ENCODE data around the gene ITPR3. TPM values are rescaled to one million over a fixed set of nuclear protein-coding genes. Genes with fewer than 3 reads are reported as not detected.

ITPR3 gene
- total RNA-seq, 1 experiment from 2014 or later = 103 TPM

GRCh38 chr6:33714385-33715040, 93.4 kb downstream of the ITPR3 start:
- Histone ChIP-seq H3K9ac (ENCODE audit: low read length) (no peak overlapping the region), H3K4me1 (ENCODE audit: control insufficient read depth in 1 of 2, insufficient read depth in 2 of 2, low read length in 2 of 2) (peaks cover 27 to 46% of the 10 kb centered on the region in 2 experiments), H3K9me3 (ENCODE audit: control insufficient read depth in 1 of 2, insufficient read depth in 1 of 2, low read depth in 1 of 2, low read length in 2 of 2) (no peaks in the 10 kb centered on the region), H2AFZ (ENCODE audit: low read depth, low read length, poor library complexity, severe bottlenecking) (no peak overlapping the region), H3K79me2 (ENCODE audit: insufficient read depth, low read length) (peaks cover 17% of the 10 kb centered on the region), H4K20me1 (ENCODE audit: insufficient read depth) (no peaks in the 10 kb centered on the region), H3K9me2 (ENCODE audit: insufficient read depth) (no peaks in the 10 kb centered on the region), H3K4me2 (ENCODE audit: low read length) (no peak overlapping the region), H3K36me3 (ENCODE audit: control insufficient read depth in 1 of 2, insufficient read depth in 2 of 2, low read length in 2 of 2) (peaks cover 0 to 10% of the 10 kb centered on the region in 2 experiments; a peak in 2 of 4 replicates), H3K27me3 (ENCODE audit: insufficient read depth, low read length) (no peaks in the 10 kb centered on the region), H3K4me3 (replicated peaks in 1 of 2; ENCODE audit: low read depth in 1 of 2, low read length in 2 of 2) (no peak overlapping the region), H3K27ac (ENCODE audit: low read depth, low read length) (no peak overlapping the region)
- CTCF ChIA-PET = interaction anchor here (1.1 kb wide), 1 partner anchor 59 kb away, joined by 3 read pairs; no protein-coding TSS in a partner anchor
- RAD21 ChIA-PET (ENCODE audit: low non-redundant PET in 1 of 2, low total read pairs in 2 of 2, uncharacterized antibody in 2 of 2, unreplicated experiment in 2 of 2) = no interaction called here
- intact Hi-C loops (cut with micrococcal nuclease) = no loop called here
- DNase-seq (ENCODE audit: low read depth, low spot score) (no peak), ATAC-seq (no peak)
- POLR2A ChIA-PET = no interaction called here
- TF ChIP-seq CBX3 (IDR thresholded peaks at IDR 0.05; ENCODE audit: low read depth) = no peak
- TF ChIP-seq POLR2A (IDR thresholded peaks at IDR 0.05; ENCODE audit: borderline replicate concordance, extremely low read depth, insufficient read depth, insufficient read length) = no peak
- no peak for TF ChIP-seq YY1 (IDR thresholded peaks at IDR 0.05; ENCODE audit: extremely low read depth, insufficient replicate concordance, low read depth, low read length)
- no peak for TF ChIP-seq EGR1 (IDR thresholded peaks at IDR 0.05; ENCODE audit: low read depth)
- TF ChIP-seq, protein P1, sequence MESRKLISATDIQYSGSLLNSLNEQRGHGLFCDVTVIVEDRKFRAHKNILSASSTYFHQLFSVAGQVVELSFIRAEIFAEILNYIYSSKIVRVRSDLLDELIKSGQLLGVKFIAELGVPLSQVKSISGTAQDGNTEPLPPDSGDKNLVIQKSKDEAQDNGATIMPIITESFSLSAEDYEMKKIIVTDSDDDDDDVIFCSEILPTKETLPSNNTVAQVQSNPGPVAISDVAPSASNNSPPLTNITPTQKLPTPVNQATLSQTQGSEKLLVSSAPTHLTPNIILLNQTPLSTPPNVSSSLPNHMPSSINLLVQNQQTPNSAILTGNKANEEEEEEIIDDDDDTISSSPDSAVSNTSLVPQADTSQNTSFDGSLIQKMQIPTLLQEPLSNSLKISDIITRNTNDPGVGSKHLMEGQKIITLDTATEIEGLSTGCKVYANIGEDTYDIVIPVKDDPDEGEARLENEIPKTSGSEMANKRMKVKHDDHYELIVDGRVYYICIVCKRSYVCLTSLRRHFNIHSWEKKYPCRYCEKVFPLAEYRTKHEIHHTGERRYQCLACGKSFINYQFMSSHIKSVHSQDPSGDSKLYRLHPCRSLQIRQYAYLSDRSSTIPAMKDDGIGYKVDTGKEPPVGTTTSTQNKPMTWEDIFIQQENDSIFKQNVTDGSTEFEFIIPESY (IDR thresholded peaks at IDR 0.05; ENCODE audit: extremely low read depth, insufficient replicate concordance, low read length) = no peak
- no peak for TF ChIP-seq ATF3 (IDR thresholded peaks at IDR 0.05)
- no peak for TF ChIP-seq SIN3A (IDR thresholded peaks at IDR 0.05; ENCODE audit: low read depth)
- TF ChIP-seq ZFX (IDR thresholded peaks at IDR 0.05) = no peak
- TF ChIP-seq SRF (IDR thresholded peaks at IDR 0.05; ENCODE audit: low read depth) = no peak
- no peak for TF ChIP-seq CEBPB (IDR thresholded peaks at IDR 0.05; ENCODE audit: low read depth)
- TF ChIP-seq TCF7L2 (IDR thresholded peaks at IDR 0.05; ENCODE audit: borderline replicate concordance, extremely low read depth, insufficient read depth, insufficient read length) = no peak
- no peak for TF ChIP-seq RAD21 (IDR thresholded peaks at IDR 0.05; ENCODE audit: low read depth)
- TF ChIP-seq ZNF274 (IDR thresholded peaks at IDR 0.05; ENCODE audit: low read depth, low read length) = no peak
- no TSS peak for BruUV-seq (replicated peaks)
